IPS-18c (cell line): ENCODE measurements around the gene XAGE2.

ENCODE experiments used
- H3K4me3 ChIP-seq: 2 replicates; pipeline ENCODE4 v1.7.0; 2013; ENCODE audit warnings: low read depth, mild to moderate bottlenecking, low read length, moderate library complexity; ENCODE audit not compliant: insufficient read depth
- H3K9me3 ChIP-seq: one replicate; pipeline ENCODE4 v1.6.1; 2013; ENCODE audit warnings: mild to moderate bottlenecking, low read length, moderate library complexity; ENCODE audit not compliant: control insufficient read depth, insufficient read depth

Gene XAGE2

DNA sequence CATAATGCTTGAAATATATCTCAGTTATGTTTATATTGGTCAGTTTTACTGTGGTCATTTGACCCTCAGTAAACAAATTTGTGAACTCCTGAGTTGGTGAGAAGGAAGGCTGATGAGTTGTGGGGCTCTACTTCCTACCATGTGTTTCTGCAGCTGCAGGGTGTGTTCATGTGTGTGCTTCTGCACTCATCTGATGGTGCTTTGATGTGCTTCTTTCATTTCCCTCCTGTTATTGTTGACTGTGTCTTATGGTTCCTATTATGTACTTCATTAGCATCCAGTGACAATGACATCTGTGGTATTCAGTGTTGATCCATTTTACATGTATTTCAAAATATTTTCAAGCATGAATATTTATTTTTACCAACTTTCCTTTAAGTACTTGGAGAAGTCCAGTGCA, 46.5 kb downstream of the XAGE2 start:
- Histone ChIP-seq H3K9me3 (peaks cover 2% of the 10 kb centered on the region), H3K4me3 (no peak overlapping the region)

DNA sequence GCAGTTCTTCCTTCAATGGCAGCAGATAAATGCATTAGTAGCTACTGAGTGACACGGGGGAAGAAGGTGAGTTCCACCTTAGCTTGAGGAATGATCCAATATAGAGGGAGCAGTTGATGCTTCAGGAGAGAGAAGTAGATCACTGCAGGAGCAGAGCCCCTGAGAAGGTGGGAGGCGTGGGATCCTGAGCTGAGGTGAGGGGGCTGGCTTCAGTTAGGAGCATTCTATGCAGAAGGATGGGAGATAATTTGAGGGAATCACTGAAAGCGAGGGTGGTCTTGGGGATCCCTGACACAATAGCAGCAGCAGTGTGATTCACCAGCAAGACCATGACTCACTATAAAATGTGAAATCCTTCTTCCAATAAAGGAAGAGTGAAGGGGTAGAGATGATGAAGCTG, 48.0 kb downstream of the XAGE2 start:
- H3K4me3 ChIP-seq = no peak overlapping the region
- H3K9me3 ChIP-seq = peaks cover 4% of the 10 kb centered on the region

DNA sequence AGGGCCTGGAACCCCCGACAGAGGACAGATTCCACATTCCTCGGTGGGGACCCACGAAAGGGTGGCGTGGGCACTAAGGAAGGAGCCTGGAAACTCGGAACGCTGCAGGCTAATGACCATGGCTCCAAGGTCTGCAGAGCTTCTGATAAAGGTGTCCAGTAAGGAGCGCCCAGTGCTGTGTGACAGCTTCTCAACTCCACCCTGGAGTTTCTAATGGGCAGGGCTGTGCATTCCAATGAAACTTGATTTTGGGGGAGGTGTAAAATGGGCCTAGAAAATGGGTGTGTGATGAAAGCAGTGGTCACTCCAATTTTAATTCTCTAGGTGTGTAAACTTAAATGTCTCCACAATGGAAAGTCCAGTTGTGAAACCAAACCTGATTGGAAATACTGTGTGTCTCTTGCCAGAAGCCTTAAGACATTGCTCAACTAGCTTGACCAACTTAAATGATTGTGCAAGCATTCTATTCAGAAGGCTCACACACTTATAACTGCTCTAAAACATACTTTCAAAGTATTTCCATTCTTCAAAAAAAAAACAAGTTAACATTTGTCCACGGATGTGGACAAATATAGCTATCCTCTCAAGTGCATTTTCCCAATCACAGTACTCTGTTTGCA, 52.1 kb downstream of the XAGE2 start:
- H3K9me3 ChIP-seq = peaks cover 4% of the 10 kb centered on the region

DNA sequence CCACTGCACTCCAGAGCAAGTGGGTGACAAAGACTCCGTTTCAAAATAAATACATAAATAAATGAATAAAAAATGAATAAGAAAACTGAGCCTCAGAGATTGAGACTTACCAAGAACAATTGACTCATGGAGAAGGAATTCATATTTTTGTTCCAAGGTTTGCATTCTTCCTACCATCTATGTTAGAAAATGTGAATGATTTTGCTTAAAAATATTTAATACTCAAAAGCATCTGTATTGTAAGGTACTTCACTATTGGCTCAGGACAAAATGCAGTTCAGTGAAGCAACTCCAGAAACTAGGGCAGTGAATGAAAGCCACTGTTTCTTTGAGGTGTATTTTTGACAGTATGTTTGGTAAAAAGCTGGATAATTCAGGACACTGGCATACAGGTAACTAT, 54.1 kb downstream of the XAGE2 start:
- H3K9me3 ChIP-seq = peaks cover 6% of the 10 kb centered on the region
- no peak overlapping the region for H3K4me3 ChIP-seq

More for the DNA sequence above, 52.1 kb downstream of the XAGE2 start:
- no peak overlapping the region for H3K4me3 ChIP-seq

DNA sequence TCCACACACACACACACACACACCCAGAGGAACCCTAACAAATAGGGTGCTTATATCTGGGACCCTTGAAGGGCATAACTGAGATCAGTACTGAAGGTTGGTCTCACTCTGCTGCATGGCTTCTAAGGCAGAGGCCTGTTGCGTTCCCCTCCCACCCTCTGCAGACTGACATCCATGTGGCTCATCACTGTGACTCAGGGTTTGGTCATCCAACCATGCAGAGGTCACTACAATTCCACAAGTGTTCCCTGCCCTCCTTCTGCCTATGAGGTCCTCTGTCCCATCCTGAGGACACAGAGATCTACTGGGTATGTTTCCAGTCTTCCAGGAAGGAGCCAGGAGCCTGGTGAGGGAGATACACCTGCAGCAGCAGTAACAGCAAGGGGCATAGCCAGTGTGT, 55.8 kb downstream of the XAGE2 start:
- H3K4me3 ChIP-seq = no peak overlapping the region

More for the DNA sequence above, 55.8 kb downstream of the XAGE2 start:
- H3K9me3 ChIP-seq = peaks cover 6% of the 10 kb centered on the region
